ENCODE measurements around the gene OTUB2. TPM values are rescaled to one million over a fixed set of nuclear protein-coding genes. Genes with fewer than 3 reads are reported as not detected.

Gene OTUB2
- total and polyA plus RNA-seq, 2 donors (not counting 3 experiments of a cell fraction or from before 2014, with no cell fraction given): 0.70 to 1.6 TPM

DNA sequence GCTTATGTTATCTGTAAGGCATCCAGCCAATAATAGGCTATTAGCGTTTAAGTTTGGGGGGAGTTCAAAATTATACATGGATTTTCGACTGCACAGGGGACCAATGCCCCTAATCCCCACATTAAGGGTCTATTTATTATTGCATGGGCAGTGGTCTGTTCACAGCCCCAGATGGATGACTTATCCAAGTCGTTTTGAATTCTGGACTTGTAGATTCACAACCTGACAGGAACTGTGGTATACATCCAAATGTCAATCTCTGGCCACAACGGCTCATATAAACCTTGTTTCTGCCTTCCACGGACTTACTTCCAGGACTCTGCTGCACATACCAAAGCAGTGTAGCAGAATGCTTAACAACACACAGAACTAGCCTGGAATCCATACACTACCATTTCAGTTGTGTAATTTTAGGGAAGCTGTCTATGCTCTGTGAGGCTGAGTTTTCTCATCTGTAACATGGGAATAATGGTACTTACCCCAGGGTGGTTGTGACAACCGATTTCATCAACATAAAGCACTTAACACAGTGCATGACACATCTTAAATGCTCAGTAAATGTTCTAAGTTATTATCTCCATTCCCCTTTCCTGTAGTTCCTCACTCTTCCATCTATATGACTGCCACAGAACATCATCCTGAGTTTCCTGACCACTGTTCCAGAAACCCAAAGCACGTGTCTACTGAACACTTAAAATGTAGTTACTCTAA lies 51.1 kb downstream of the OTUB2 start:
- Histone ChIP-seq H3K36me3 (ENCODE audit: control insufficient read depth in 2 of 2, extremely low read depth in 1 of 2, insufficient read depth in 2 of 2, low read length in 2 of 2) (peaks cover 3 to 5% of the 10 kb centered on the region in 2 experiments), H3K4me1 (ENCODE audit: control insufficient read depth, extremely low read depth, insufficient read depth, low read length) (peaks cover 29% of the 10 kb centered on the region), H3K27me3 (ENCODE audit: control insufficient read depth in 2 of 2, insufficient read depth in 2 of 2, low read length in 2 of 2) (no peaks in the 10 kb centered on the region), H2AFZ (ENCODE audit: low read depth, low read length) (no peak overlapping the region), H3K9me3 (replicated peaks; ENCODE audit: control insufficient read depth, insufficient read depth, low read length) (no peaks in the 10 kb centered on the region), H4K20me1 (replicated peaks; ENCODE audit: control insufficient read depth, extremely low read depth, insufficient read depth, low read length) (peaks cover 4% of the 10 kb centered on the region), H3K79me2 (ENCODE audit: control insufficient read depth, insufficient read depth, low read length) (peaks cover 83% of the 10 kb centered on the region), H3K27ac (ENCODE audit: insufficient read depth, low read depth, low read length) (no peak overlapping the region), H3K9me1 (replicated peaks; ENCODE audit: control insufficient read depth, extremely low read depth, insufficient read depth, low read length) (no peaks in the 10 kb centered on the region), H3K4me2 (ENCODE audit: insufficient read depth, low read length) (peak overlapping the region; percentile 52), H3K9ac (replicated peaks; ENCODE audit: extremely low read depth, insufficient read depth, low read length) (no peak overlapping the region), H3K4me3 (replicated peaks in 1 of 3; ENCODE audit: insufficient read depth in 1 of 3, low read depth in 1 of 3, low read length in 3 of 3) (no peak overlapping the region)
- ChIA-PET CTCF (no interaction called here), POLR2A (no interaction called here)
- TF ChIP-seq MYC (IDR thresholded peaks at IDR 0.05; ENCODE audit: low read depth, low read length) (no peak), EZH2 (IDR thresholded peaks at IDR 0.05; ENCODE audit: borderline replicate concordance, low read depth, low read length, severe bottlenecking) (no peak), POLR2AphosphoS5 (IDR thresholded peaks at IDR 0.05; ENCODE audit: insufficient read depth, low read depth, low read length) (no peak), FOS (IDR thresholded peaks at IDR 0.05; ENCODE audit: borderline replicate concordance, insufficient read depth, low read length) (no peak), GATA2 (IDR thresholded peaks at IDR 0.05; ENCODE audit: insufficient read depth, insufficient read length, low read depth, low read length) (no peak), POLR2A (IDR thresholded peaks at IDR 0.05; ENCODE audit: low read depth, low read length) (no peak), JUN (IDR thresholded peaks at IDR 0.05; ENCODE audit: borderline replicate concordance, insufficient read depth, insufficient read length, low read depth) (no peak)
- TF ChIP-seq, protein P1, sequence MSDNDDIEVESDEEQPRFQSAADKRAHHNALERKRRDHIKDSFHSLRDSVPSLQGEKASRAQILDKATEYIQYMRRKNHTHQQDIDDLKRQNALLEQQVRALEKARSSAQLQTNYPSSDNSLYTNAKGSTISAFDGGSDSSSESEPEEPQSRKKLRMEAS (IDR thresholded peaks at IDR 0.05; ENCODE audit: insufficient read depth, insufficient read length): no peak
- TF ChIP-seq, protein P2, sequence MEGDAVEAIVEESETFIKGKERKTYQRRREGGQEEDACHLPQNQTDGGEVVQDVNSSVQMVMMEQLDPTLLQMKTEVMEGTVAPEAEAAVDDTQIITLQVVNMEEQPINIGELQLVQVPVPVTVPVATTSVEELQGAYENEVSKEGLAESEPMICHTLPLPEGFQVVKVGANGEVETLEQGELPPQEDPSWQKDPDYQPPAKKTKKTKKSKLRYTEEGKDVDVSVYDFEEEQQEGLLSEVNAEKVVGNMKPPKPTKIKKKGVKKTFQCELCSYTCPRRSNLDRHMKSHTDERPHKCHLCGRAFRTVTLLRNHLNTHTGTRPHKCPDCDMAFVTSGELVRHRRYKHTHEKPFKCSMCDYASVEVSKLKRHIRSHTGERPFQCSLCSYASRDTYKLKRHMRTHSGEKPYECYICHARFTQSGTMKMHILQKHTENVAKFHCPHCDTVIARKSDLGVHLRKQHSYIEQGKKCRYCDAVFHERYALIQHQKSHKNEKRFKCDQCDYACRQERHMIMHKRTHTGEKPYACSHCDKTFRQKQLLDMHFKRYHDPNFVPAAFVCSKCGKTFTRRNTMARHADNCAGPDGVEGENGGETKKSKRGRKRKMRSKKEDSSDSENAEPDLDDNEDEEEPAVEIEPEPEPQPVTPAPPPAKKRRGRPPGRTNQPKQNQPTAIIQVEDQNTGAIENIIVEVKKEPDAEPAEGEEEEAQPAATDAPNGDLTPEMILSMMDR (IDR thresholded peaks at IDR 0.05; ENCODE audit: extremely low read depth in 1 of 2, insufficient read depth in 1 of 2, low read depth in 1 of 2, low read length in 2 of 2): no peak
- DNase-seq (ENCODE audit: low read depth, low spot score): no peak
- no TSS peak for BruUV-seq (replicated peaks)
- FAIRE-seq: no peak
- dilution Hi-C loops (cut with MboI; ENCODE audit: extremely low pct_ligation_motif_present, low sequenced_read_pairs) (no loop called here), intact Hi-C loops (cut with micrococcal nuclease) (no loop called here)
